Hepatocyte (in vitro differentiated cells): Measurements from ENCODE around the gene APEX1.

ENCODE experiments used
- EZH2 ChIP-seq: fragments of 200-600 bp; sonication (generic); IDR thresholded peaks from 2 replicates; pipeline ENCODE4 v1.6.1; 2016; ENCODE audit warnings: antibody characterized with exemption, mild to moderate bottlenecking, borderline replicate concordance
- EZH2phosphoT487 ChIP-seq: fragments of 200-600 bp; sonication (generic); IDR thresholded peaks from one replicate; pipeline ENCODE4 v1.6.1; 2018; ENCODE audit warnings: antibody characterized with exemption, mild to moderate bottlenecking, low read depth, moderate library complexity; ENCODE audit not compliant: unreplicated experiment, severe bottlenecking
- TF ChIP-seq, protein P1 (sequence below): fragments of 200-600 bp; sonication (generic); IDR thresholded peaks from 2 replicates; pipeline ENCODE4 v1.5.1; 2016; ENCODE audit warnings: antibody characterized with exemption, mild to moderate bottlenecking; ENCODE audit not compliant: poor library complexity

DNA sequence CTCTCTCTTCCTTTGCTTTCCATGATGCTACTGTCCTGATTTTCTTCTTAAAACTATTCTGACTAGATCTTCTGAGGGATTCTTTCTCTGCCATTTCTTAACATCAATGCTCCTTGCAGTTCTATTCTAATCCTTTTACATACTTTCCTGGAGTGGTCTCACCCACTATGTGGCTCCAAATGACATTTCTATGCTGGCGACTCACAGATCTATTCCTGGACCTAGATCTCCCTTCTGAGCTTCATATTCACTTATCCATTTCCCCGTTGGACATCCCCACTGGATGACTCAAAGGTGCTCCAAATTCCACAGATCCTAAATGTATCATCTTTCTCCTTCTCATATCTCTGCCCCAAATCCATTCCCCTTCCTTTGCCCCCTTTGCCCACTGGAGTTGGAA, 45.8 kb upstream of the APEX1 start:
- TF ChIP-seq, protein P1, sequence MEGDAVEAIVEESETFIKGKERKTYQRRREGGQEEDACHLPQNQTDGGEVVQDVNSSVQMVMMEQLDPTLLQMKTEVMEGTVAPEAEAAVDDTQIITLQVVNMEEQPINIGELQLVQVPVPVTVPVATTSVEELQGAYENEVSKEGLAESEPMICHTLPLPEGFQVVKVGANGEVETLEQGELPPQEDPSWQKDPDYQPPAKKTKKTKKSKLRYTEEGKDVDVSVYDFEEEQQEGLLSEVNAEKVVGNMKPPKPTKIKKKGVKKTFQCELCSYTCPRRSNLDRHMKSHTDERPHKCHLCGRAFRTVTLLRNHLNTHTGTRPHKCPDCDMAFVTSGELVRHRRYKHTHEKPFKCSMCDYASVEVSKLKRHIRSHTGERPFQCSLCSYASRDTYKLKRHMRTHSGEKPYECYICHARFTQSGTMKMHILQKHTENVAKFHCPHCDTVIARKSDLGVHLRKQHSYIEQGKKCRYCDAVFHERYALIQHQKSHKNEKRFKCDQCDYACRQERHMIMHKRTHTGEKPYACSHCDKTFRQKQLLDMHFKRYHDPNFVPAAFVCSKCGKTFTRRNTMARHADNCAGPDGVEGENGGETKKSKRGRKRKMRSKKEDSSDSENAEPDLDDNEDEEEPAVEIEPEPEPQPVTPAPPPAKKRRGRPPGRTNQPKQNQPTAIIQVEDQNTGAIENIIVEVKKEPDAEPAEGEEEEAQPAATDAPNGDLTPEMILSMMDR, result no peak
- TF ChIP-seq EZH2 (no peak), EZH2phosphoT487 (no peak)
